ENCODE results near the gene PLCB4.
"Not testable (repeated sequence)": the region's sequence is repeated elsewhere in the genome, so short reads cannot be mapped to it uniquely, and the experiment has no call there.

Gene PLCB4

GRCh38 chr20:9375221-9375681 lies 306.4 kb downstream of the PLCB4 start:
- no peak for DNase-seq

DNA sequence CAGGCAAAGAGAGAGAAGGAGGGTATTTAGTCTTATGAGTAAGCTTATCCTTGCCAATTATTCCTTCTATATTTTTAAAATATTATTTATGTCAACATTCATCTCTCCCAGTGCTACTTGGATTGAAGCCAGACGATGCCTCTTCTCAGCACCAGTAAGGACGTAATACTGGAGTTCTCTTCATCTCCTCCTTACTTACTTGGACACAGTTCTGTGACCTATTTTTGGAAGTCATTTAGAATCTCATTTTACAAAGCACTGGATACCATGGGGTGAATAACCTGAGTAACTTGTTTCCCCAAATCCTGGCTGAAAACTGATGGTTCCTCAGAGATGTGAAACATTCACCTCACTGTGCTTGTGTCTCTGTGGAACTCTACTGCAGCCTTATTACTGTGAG lies 308.1 kb downstream of the PLCB4 start:
- DNase-seq = no peak

DNA sequence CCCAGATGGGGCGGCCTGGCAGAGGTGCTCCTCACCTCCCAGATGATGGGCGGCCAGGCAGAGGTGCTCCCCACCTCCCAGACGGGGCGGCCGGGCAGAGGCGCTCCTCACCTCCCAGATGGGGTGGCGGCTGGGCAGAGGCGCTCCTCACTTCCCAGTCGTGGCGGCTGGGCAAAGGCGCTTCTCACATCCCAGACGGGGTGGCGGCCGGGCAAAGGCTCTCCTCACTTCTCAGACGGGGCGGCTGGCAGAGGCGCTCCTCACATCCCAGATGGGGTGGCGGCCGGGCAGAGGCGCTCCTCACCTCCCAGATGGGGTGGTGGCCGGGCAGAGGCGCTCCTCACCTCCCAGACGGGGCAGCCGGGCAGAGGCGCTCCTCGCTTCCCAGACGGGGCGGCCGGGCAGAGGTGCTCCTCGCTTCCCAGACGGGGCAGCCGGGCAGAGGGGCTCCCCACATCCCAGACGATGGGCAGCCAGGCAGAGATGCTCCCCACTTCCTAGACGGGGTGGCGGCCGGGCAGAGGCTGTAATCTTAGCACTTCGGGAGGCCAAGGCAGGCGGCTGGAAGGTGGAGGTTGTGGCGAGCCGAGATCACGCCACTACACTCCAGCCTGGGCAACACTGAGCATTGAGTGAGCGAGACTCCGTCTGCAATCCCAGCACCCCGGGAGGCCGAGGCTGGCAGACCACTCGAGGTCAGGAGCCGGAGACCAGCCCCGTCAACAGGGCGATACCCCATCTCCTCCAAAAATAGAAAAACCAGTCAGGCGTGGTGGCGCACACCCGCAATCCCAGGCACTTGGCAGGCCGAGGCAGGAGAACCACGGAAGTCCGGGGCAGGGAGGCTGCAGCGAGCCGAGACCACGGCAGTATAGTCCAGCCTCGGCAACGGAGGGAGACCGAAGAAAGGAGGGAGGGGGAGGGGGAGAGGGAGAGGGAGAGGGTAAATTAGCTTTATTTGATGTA lies 316.7 kb downstream of the PLCB4 start:
- not testable (repeated sequence) for DNase-seq

DNA sequence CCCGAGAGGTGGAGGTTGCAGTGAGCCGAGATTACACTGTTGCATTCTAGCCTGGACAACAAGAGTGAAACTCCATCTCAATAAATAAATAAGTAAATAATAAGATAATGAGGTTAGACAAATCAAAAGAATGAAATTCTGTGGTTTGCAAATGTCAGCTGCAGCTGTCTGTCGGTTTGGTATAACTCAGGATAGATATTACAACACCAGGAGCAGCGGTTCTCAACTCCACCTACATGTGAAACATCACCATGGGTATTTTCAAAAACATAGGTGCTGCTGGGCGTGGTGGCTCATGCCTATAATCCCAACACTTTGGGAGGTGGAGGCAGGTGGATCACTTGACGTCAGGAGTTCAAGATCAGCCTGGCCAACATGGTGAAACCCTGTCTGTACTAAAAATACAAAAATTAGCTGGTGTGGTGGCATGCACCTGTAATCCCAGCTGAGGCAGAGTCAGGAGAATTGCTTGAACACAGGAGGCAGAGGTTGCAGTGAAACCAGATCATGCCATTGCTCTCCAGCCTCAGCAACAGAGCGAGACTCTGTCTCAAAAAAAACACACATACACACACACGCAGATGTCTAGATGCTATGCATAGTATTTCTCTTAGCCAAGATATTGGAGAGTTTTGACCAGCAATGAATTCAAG lies 319.4 kb downstream of the PLCB4 start:
- no peak for DNase-seq

- DNase-seq = no peak
Observed at GRCh38 chr20:9388813-9389161, 319.9 kb downstream of the PLCB4 start.

DNA sequence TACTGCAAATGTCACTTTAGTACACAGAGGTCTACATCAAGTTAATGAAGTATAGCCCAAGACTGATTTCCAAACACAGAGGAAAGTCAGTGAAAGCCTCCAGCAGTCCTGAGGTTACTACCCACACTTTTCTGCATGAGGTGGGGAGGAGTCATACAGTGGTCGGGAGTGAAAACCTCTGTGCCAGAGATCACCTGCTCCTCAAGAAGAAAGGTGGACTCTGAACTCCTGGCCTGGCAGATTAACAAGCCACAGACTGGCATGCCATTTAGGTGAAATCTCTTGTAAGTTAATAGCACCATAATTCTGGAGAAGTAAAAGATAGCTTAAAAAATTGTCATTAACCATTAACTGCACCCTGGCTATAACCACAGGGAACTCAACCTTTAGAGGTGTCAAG lies 320.5 kb downstream of the PLCB4 start:
- DNase-seq = no peak

DNA sequence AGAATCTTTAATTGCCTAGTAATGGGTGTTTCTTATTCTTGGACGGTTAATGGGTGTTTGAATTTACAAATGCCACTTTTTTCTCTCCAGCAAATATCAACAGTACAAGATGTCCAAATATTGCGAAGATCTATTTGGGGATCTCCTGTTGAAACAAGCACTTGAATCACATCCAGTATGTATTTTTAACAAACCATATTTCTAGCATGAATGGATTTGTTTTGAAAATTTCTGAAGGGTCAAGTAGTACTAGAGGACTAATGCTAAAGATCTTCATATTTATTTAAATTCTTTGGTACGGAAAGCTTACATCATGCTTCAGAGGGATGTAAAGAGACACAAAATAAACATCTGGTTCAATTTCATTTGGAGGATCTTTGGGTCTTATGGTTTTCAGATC lies 321.6 kb downstream of the PLCB4 start:
- no peak for DNase-seq

GRCh38 chr20:9392892-9393857 lies 324.3 kb downstream of the PLCB4 start:
- DNase-seq = no peak

DNA sequence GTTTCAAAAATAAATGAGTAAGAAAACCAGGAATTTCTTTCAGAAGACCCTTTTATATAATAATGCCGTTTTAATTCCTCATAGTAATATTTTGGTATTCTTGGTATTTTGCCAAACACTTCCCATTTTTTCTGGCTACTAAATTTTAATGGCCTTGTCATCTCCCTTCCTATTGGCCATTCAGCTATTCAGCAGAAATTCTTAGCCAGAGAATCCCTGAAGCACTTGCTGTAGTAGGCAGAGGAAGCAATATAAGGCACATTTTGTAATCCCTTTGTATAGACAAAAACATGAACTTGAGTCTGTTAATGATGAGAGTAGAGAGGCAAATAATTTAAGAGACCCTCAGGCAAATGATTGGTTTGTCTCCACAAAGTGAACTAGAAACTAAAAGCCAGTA lies 327.1 kb downstream of the PLCB4 start:
- no peak for DNase-seq

DNA sequence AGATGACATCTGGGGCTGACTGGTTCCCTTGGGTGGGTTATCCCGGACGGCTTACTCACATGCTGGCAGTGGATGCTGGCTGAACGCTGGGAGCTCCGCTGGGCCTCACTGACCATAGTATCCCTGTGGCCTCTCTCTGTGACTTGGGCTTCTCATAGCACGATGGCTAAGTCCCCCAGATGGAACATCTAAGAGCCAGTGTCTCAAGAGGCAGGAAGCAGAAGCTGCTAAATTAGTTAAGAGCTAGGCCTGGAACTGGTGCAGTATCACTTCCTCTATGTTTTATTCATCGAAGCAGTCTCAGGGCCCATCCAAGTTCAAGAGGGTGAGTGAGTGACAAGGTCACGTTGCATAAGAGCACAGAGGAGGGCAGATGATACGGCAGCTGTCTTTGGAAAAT lies 329.0 kb downstream of the PLCB4 start:
- DNase-seq = no peak

- no peak for DNase-seq
Observed at GRCh38 chr20:9398882-9399281, 330.0 kb downstream of the PLCB4 start.

DNA sequence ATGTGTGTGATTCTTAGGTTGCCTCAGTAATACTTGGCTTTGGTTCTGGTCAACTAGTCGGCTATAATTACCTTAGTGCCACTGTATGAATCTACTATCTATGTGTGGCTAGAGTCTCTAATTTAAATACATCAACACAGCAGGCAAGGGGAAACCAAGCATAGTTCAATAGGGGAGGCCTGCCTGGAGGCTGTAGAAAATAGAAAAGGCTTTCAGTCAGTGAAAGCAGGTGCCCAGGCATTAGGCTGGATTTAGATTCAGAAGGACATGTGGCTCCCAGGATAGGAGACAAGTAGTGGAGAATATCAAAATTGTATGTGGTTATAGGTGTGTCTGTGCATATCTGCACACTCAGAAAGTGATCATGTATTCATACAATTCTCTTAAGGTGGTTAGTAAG lies 330.4 kb downstream of the PLCB4 start:
- DNase-seq = no peak

GRCh38 chr20:9400171-9401025 lies 331.5 kb downstream of the PLCB4 start:
- DNase-seq = no peak

- DNase-seq = no peak
Observed at GRCh38 chr20:9401371-9401770, 332.5 kb downstream of the PLCB4 start.

DNA sequence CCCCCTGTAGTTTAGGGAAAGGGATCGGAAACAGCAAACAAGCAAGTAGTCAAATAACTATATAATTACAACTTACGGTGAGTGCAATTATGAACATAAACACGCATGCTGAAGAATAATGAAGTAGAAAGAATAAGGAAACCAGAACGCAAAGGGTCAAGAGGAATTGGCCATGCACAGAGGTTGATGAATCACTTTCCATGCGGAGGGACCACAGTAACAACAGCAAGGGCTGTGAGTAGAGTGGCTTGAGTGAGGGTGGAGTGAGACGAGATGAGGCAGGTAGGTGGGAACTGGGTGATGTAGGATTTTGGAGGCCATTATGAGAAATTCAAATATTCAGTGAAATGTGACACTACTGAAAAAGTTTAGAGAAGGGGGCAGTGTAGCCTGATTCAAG lies 333.3 kb downstream of the PLCB4 start:
- DNase-seq = no peak

DNA sequence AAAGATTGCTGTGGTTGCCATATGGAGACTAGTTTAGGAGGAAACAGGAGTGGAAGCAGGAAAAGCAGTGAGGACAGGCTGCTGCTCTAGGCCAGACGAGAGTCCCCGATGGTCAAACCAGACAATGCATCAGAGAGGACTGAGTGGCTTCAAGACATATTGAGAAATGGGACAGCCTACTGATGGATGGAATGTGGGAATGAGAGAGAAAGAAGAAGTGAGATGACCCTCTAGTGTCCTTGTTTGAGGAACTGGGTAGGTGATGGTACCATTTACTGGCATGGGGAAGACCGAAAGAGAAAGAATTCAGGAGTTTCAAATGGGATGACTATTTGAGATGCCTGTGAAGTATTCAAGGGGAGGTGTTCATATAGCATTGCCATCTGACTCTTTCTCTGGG lies 333.7 kb downstream of the PLCB4 start:
- DNase-seq = no peak

GRCh38 chr20:9403448-9403847 lies 334.6 kb downstream of the PLCB4 start:
- no peak for DNase-seq

DNA sequence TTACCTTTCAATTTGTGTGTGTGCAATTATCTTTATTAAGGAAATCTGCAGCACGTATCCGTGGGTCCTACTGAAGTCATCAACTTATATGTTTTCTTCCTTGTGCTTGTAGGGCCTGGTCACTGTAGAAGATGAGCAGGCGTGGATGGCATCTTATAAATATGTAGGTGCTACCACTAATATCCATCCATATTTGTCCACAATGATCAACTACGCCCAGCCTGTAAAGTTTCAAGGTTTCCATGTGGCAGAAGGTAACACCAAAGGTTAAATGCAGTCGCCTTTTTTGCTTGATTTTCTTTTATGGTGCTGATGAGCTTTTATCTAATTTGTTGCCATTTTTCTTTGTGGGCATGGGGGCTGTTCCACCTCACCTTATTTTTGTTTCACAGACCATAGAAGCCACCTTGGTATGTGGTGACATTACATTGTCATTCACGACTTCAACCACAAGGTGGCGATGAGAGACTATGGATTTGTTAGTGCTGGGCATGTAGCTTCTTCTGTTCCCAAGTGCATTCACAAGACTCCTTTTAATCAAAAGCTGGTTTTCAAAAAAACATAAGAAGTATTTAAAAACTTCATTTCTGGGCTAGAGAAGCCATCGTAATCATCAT lies 339.0 kb downstream of the PLCB4 start:
- no peak for DNase-seq

DNA sequence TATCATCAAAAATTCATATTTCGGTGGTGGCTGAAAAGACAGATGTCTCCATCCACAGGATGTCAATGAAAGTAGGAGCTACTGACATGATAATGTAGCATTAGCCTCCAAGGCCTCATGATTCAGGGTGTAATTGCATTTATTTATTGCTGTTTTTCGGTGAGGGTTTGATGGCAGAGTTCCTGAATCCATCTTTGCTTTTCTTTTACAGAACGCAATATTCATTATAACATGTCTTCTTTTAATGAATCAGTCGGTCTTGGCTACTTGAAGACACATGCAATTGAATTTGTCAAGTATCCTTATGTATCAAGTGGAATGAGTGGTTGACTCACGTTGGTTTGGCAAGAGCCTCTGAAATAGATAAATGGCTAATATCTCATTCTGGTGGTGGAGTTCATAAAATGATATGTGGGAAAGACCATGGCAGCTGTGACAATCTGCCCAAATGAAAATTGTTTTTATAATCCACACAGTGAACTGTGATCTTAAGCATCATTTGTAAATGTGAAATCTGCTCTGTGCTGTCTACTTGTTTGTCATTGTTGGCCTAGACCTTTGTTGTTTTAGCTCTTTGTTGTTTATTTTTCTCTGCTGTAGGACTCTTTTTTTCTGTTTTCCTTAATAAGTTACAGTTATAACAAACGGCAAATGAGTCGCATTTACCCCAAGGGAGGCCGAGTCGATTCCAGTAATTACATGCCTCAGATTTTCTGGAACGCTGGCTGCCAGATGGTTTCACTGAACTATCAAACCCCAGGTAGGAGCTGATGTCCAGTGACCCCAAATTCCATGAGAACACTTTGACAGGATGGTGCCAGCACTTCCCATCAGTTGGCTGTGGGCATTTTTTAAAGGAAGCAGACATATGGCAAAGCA lies 339.8 kb downstream of the PLCB4 start:
- no peak for DNase-seq

GRCh38 chr20:9409352-9409751 lies 340.5 kb downstream of the PLCB4 start:
- no peak for DNase-seq

DNA sequence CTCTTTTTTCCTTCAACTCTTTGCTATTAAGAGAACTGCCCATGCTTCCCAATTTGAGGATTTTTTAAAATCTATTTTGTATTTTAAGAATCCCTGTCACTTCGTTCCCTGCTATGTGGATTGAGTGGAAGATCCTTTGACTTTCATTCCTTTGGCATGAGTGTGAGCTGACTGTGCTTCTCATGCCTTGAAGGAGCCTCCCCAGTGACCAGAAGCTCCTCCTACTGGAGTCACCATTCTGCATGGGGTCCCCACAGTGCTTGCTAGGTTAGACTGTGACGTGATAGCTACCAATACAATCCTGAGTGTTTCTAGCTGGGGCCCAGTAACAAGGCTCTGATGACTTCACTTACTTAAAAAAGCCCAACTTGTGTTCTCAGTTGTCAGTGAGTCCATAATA lies 341.1 kb downstream of the PLCB4 start:
- no peak for DNase-seq

All from activated CD4-positive, CD25-positive, alpha-beta regulatory T cell treated with anti-CD3 and anti-CD28 coated beads, Interleukin-2, amount 50 U/mL, for 72 hours (primary cell).